MM.1S (cell line): ENCODE results near the gene CLRN3.

Experiments
- DNase-seq: peaks from one replicate; pipeline ENCODE4 v3.0.0-alpha.2; 2015
- H2AFZ ChIP-seq: fragments of 300-600 bp; sonication (generic); 2 replicates; pipeline ENCODE4 v1.6.0; 2016; ENCODE audit warnings: antibody characterized with exemption, low read length
- H3F3A ChIP-seq: fragments of 300-600 bp; sonication (generic); 2 replicates; pipeline ENCODE4 v1.6.1; 2016; ENCODE audit warnings: mild to moderate bottlenecking, antibody characterized with exemption, low read length, moderate library complexity, mixed read lengths; ENCODE audit not compliant: insufficient read depth
- H3K27ac ChIP-seq: fragments of 300-600 bp; sonication (generic); 2 replicates; pipeline ENCODE4 v1.5.1; 2016; ENCODE audit warnings: mild to moderate bottlenecking, low read length
- H3K27me3 ChIP-seq: fragments of 300-600 bp; sonication (generic); replicated peaks from 2 replicates; pipeline ENCODE4 v1.6.0; 2016; ENCODE audit warnings: low read length; ENCODE audit not compliant: insufficient read depth
- H3K36me3 ChIP-seq: fragments of 300-600 bp; sonication (generic); replicated peaks from 2 replicates; pipeline ENCODE4 v1.6.1; 2016; ENCODE audit warnings: mild to moderate bottlenecking, low read length, mixed read lengths; ENCODE audit not compliant: insufficient read depth
- H3K4me1 ChIP-seq: fragments of 300-600 bp; sonication (generic); 2 replicates; pipeline ENCODE4 v1.6.1; 2016; ENCODE audit warnings: low read length, mixed read lengths
- H3K4me2 ChIP-seq: fragments of 300-600 bp; sonication (generic); 2 replicates; pipeline ENCODE4 v1.6.0; 2016; ENCODE audit warnings: low read depth, low read length
- H3K4me3 ChIP-seq: fragments of 300-600 bp; sonication (generic); 2 replicates; pipeline ENCODE4 v1.5.1; 2016; ENCODE audit warnings: low read length, mixed read lengths
- H3K79me2 ChIP-seq: fragments of 300-600 bp; sonication (generic); 2 replicates; pipeline ENCODE4 v1.6.1; 2016; ENCODE audit warnings: mixed run types, low read length, mixed read lengths
- H3K9ac ChIP-seq: fragments of 300-600 bp; sonication (generic); 2 replicates; pipeline ENCODE4 v1.6.1; 2016; ENCODE audit warnings: low read length, mixed read lengths
- H3K9me2 ChIP-seq: fragments of 300-600 bp; sonication (generic); replicated peaks from 2 replicates; pipeline ENCODE4 v1.6.1; 2016; ENCODE audit warnings: mild to moderate bottlenecking, low read length, mixed read lengths; ENCODE audit not compliant: insufficient read depth
- H3K9me3 ChIP-seq: fragments of 300-600 bp; sonication (generic); replicated peaks from 2 replicates; pipeline ENCODE4 v1.6.1; 2016; ENCODE audit warnings: mild to moderate bottlenecking, low read length, mixed read lengths; ENCODE audit not compliant: insufficient read depth
- H4K20me1 ChIP-seq: fragments of 300-600 bp; sonication (generic); 2 replicates; pipeline ENCODE4 v1.6.1; 2016; ENCODE audit warnings: mild to moderate bottlenecking, low read length, moderate library complexity, mixed read lengths; ENCODE audit not compliant: insufficient read depth
- EZH2 ChIP-seq: fragments of 300-600 bp; sonication (generic); optimal IDR thresholded peaks from 2 replicates; pipeline ENCODE3; 2017; ENCODE audit warnings: low read depth, mild to moderate bottlenecking, antibody characterized with exemption, low read length, mixed read lengths
- EZH2phosphoT487 ChIP-seq: fragments of 300-600 bp; sonication (generic); IDR thresholded peaks from 2 replicates; pipeline ENCODE4 v1.6.1; 2018; ENCODE audit warnings: antibody characterized with exemption, low read length
- TF ChIP-seq, protein P1 (sequence below): fragments of 300-600 bp; sonication (generic); IDR thresholded peaks from 2 replicates; pipeline ENCODE4 v1.5.1; 2016; ENCODE audit warnings: antibody characterized with exemption, low read length, mixed read lengths

Gene CLRN3

DNA sequence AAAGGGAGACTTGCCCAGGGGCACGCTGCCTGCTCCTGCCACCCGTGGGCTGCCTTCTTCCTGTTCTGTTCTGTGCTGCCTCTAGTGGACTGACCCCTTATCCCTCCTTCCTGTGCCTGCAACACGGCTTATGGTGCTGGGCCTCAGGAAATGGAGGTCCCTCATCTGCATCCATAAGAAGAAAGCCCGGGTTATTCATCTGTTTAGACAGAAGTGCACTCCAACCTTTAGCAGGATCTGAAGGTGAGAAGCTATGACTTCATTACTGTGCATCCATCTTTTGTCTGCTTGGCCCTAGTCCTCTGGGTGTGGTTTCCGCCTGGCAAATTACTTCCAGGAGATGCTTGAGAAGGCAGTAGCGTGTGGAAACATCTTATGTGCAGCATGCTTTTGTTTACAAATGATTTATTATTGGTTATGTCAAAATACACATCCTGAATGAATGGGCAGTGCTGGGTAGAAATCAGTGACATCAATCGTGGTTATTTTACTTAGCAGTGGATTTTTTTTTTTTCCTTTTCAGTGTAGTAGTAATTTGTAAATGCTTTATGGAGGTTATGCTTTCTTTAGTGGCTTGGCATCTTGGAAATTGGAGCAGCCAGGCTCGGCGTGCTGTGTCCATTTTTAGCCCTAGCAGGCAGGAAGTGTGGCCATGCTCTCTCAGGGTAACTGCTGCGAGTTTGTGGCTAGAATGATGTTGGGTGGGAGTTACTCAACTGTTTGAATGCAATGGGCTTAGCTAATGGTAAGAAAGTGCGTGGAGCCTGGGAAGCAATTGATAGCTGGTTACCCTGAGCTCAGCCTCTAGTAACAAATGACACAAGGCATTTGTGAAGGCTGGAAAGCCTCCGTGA is 26.9 kb upstream of the CLRN3 start:
- no peaks in the 10 kb centered on the region for H3K36me3 ChIP-seq
- H3K4me2 ChIP-seq, result no peak overlapping the region
- no peak for TF ChIP-seq EZH2phosphoT487
- TF ChIP-seq, protein P1, sequence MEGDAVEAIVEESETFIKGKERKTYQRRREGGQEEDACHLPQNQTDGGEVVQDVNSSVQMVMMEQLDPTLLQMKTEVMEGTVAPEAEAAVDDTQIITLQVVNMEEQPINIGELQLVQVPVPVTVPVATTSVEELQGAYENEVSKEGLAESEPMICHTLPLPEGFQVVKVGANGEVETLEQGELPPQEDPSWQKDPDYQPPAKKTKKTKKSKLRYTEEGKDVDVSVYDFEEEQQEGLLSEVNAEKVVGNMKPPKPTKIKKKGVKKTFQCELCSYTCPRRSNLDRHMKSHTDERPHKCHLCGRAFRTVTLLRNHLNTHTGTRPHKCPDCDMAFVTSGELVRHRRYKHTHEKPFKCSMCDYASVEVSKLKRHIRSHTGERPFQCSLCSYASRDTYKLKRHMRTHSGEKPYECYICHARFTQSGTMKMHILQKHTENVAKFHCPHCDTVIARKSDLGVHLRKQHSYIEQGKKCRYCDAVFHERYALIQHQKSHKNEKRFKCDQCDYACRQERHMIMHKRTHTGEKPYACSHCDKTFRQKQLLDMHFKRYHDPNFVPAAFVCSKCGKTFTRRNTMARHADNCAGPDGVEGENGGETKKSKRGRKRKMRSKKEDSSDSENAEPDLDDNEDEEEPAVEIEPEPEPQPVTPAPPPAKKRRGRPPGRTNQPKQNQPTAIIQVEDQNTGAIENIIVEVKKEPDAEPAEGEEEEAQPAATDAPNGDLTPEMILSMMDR, result 0 out of 2 replicates have a peak, but pooled peaks have one; percentile 5
- H3K4me1 ChIP-seq, result no peaks in the 10 kb centered on the region
- H3K9me3 ChIP-seq, result no peaks in the 10 kb centered on the region
- H3K9me2 ChIP-seq, result no peaks in the 10 kb centered on the region
- no peaks in the 10 kb centered on the region for H4K20me1 ChIP-seq
- no peak overlapping the region for H3K4me3 ChIP-seq
- no peak overlapping the region for H2AFZ ChIP-seq
- H3K27ac ChIP-seq, result no peak overlapping the region
- H3F3A ChIP-seq, result no peaks in the 10 kb centered on the region
- H3K27me3 ChIP-seq, result no peaks in the 10 kb centered on the region
- DNase-seq, result no peak
- no peak overlapping the region for H3K9ac ChIP-seq
- H3K79me2 ChIP-seq, result no peaks in the 10 kb centered on the region

DNA sequence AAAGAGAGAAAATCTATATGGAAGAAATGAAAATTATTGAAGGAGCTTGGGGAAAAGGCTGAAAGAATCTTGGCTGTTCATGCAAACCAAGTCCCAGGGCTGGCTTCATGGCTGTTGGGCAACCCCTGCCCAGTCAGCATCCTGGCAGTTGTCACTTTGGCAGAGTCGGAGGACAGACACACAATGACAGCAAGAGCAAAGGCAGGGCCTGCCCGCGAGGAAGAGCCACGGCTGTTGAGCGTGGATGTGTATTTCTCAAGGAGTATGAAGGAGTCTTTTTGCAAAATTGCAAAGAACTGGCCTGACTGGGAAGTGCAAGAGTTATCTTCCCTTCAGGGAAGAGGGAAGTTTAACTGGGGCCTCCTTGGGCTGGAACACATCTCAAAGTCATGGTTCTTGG is 25.8 kb upstream of the CLRN3 start:
- Histone ChIP-seq H3K9me3 (no peaks in the 10 kb centered on the region), H3K4me3 (no peak overlapping the region), H3K79me2 (no peaks in the 10 kb centered on the region), H2AFZ (no peak overlapping the region), H3K4me2 (no peak overlapping the region), H3K9ac (no peak overlapping the region), H3K36me3 (no peaks in the 10 kb centered on the region), H3F3A (no peaks in the 10 kb centered on the region), H3K4me1 (no peaks in the 10 kb centered on the region), H3K9me2 (no peaks in the 10 kb centered on the region), H3K27me3 (no peaks in the 10 kb centered on the region), H4K20me1 (no peaks in the 10 kb centered on the region), H3K27ac (no peak overlapping the region)
- no peak for DNase-seq
- TF ChIP-seq, protein P1, result no peak
- no peak for TF ChIP-seq EZH2phosphoT487
- no peak for TF ChIP-seq EZH2

DNA sequence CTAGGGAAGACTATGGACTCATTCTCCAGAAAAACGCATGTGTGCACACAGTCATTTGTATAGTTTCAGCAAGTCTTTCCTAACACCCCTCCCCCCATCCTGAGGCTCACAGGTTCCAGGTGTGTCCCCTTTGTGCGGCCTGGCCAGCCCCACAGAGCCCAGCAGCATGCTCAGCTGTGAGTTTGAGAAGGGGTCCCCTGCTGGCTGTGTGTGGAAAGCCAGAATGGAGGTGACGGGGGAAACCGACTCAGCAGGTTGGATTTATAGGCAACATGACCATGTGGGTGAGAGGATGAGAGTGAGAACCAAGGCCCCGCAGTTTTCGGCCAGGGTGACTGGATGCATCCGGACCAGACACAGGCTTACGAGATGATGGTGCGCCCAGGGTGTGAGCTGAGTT is 24.1 kb upstream of the CLRN3 start:
- Histone ChIP-seq H3K4me2 (no peak overlapping the region), H3K4me1 (no peaks in the 10 kb centered on the region), H3K9me2 (no peaks in the 10 kb centered on the region), H3K27me3 (no peaks in the 10 kb centered on the region), H3K79me2 (no peaks in the 10 kb centered on the region), H3K36me3 (no peaks in the 10 kb centered on the region), H3K4me3 (no peak overlapping the region), H3F3A (no peaks in the 10 kb centered on the region), H2AFZ (no peak overlapping the region), H3K27ac (no peak overlapping the region), H4K20me1 (no peaks in the 10 kb centered on the region), H3K9ac (no peak overlapping the region), H3K9me3 (no peaks in the 10 kb centered on the region)
- DNase-seq, result no peak
- TF ChIP-seq EZH2 (no peak), EZH2phosphoT487 (no peak)
- TF ChIP-seq, protein P1, result no peak
